H1 (cell line): ENCODE data around the gene CEP72. TPM values are rescaled to one million over a fixed set of nuclear protein-coding genes. Genes with fewer than 3 reads are reported as not detected.
A peak's percentile ranks its signal among the peaks of the same experiment; 100 is the strongest.

ENCODE experiments used
- BRCA1 ChIP-seq: IDR thresholded peaks from 2 replicates; pipeline ENCODE4 v1.6.1; 2012; ENCODE audit warnings: low read depth, low read length, improper control_type of control experiment
- CEBPB ChIP-seq: IDR thresholded peaks from 2 replicates; pipeline ENCODE4 v1.6.1; 2012; ENCODE audit warnings: low read depth, low read length
- CHD1 ChIP-seq: IDR thresholded peaks from 2 replicates; pipeline ENCODE4 v1.6.1; 2012; ENCODE audit warnings: low read depth, low read length, improper control_type of control experiment
- CHD2 ChIP-seq: IDR thresholded peaks from 2 replicates; pipeline ENCODE4 v1.6.1; 2012; ENCODE audit warnings: low read length, improper control_type of control experiment
- CREB1 ChIP-seq: IDR thresholded peaks from 2 replicates; pipeline ENCODE4 v1.6.1; 2012; ENCODE audit warnings: inconsistent platforms
- EP300 ChIP-seq, 2 experiments: IDR thresholded peaks; 1 replicate in 1 of 2; 2 replicates in 1 of 2; pipeline ENCODE4 v1.6.1; 2011 to 2012; ENCODE audit warnings: low read depth in 2 of 2, low read length in 2 of 2, mild to moderate bottlenecking in 2 of 2, borderline replicate concordance in 1 of 2, inconsistent platforms in 1 of 2, moderate library complexity in 1 of 2
- FOSL1 ChIP-seq: IDR thresholded peaks from 2 replicates; pipeline ENCODE4 v1.6.1; 2011; ENCODE audit warnings: mild to moderate bottlenecking, low read depth, low read length, moderate library complexity; ENCODE audit not compliant: insufficient read depth
- GABPA ChIP-seq: IDR thresholded peaks from 2 replicates; pipeline ENCODE4 v1.6.1; 2011; ENCODE audit warnings: mild to moderate bottlenecking, low read length, moderate library complexity, borderline replicate concordance; ENCODE audit not compliant: insufficient read depth
- KDM1A ChIP-seq: fragments of 200-600, 300-600 bp; sonication (generic); IDR thresholded peaks from 2 replicates; pipeline ENCODE4 v1.7.1; 2016; ENCODE audit warnings: mild to moderate bottlenecking, low read length, borderline replicate concordance
- MAX ChIP-seq: IDR thresholded peaks from 2 replicates; pipeline ENCODE4 v1.6.1; 2012; ENCODE audit warnings: inconsistent platforms
- POLR2AphosphoS5 ChIP-seq: IDR thresholded peaks from 2 replicates; pipeline ENCODE4 v1.6.1; 2011; ENCODE audit warnings: low read depth, low read length
- RAD21 ChIP-seq, 2 experiments: IDR thresholded peaks in 1 of 2; conservative IDR thresholded peaks in 1 of 2; 2 replicates each; pipeline ENCODE4 v1.6.1; 2011; ENCODE audit warnings: low read depth in 2 of 2, low read length in 2 of 2, improper control_type of control experiment in 1 of 2, inconsistent platforms in 1 of 2, mild to moderate bottlenecking in 1 of 2, moderate library complexity in 1 of 2
- RNF2 ChIP-seq: fragments of 200-900, 300-1000 bp; sonication (generic); IDR thresholded peaks from 2 replicates; pipeline ENCODE4 v1.7.1; 2016; ENCODE audit warnings: borderline replicate concordance, low read depth, mild to moderate bottlenecking, antibody characterized with exemption, low read length; ENCODE audit not compliant: poor library complexity, severe bottlenecking; ENCODE audit errors: missing control alignments
- SUZ12 ChIP-seq: fragments of 200-600 bp; sonication (generic); IDR thresholded peaks from 2 replicates; pipeline ENCODE4 v1.6.1; 2012; ENCODE audit warnings: mild to moderate bottlenecking, inconsistent platforms, low read length, moderate library complexity, mixed read lengths
- TBP ChIP-seq: IDR thresholded peaks from 2 replicates; pipeline ENCODE4 v1.6.1; 2011; ENCODE audit warnings: low read depth, low read length, improper control_type of control experiment
- USF2 ChIP-seq: IDR thresholded peaks from 2 replicates; pipeline ENCODE4 v1.6.1; 2011; ENCODE audit warnings: low read length, improper control_type of control experiment
- polyA plus RNA-seq, 7 experiments: library from polyadenylated mRNA; depleted of rRNA in 3 of 7; stranded (reverse) in 5 of 7; unstranded in 2 of 7; fragments of >200 nt in 5 of 7; fragments of 200-250 nt in 2 of 7; gene quantifications; 1 replicate in 5 of 7; 2 replicates in 1 of 7; 4 replicates in 1 of 7; pipeline versions ENCODE4 v1.2.1 to v1.2.3, GENCODE V29; 2011 to 2013; ENCODE audit warnings: missing spikeins in 2 of 7, mixed read lengths in 2 of 7
- total RNA-seq: library from RNA; stranded (reverse); fragmentation: NEBNext Ultra II Directional; extraction: Animal tissue kit (Norgen Biotek cat#: 25700); gene quantifications from 2 replicates; pipeline ENCODE4 v1.2.1, GENCODE V29; 2021

CEP72 gene
- total and polyA plus RNA-seq, 2 of the 8 experiments (the other 6 are each of a cell fraction or from before 2014, with no cell fraction given): 13.1 to 19.6 TPM

GRCh38 chr5:671459-672328 is 59.6 kb downstream of the CEP72 start (continued):
- peak; percentile 86 to 93 for TF ChIP-seq RAD21 (IDR thresholded peaks at IDR 0.05 in 1 of 2, conservative IDR thresholded peaks at IDR 0.05 in 1 of 2; ENCODE audit: low read depth in 2 of 2, low read length in 2 of 2)
- TF ChIP-seq POLR2AphosphoS5: no peak; the same call in 1 of the 2 replicates
- TF ChIP-seq KDM1A: no peak
- TF ChIP-seq SUZ12: no peak
- TF ChIP-seq CREB1: peak; percentile 34; the same call in 1 of the 2 replicates
- peak; percentile 36; the same call in 1 of the 2 replicates for TF ChIP-seq GABPA
- no peak for TF ChIP-seq MAX
- no peak for TF ChIP-seq CEBPB
- TF ChIP-seq CHD1: no peak
- no peak for TF ChIP-seq CHD2
- no peak for TF ChIP-seq RNF2
- no peak for TF ChIP-seq TBP
- no peak for TF ChIP-seq EP300 (IDR thresholded peaks at IDR 0.05; ENCODE audit: borderline replicate concordance in 1 of 2, low read depth in 2 of 2, low read length in 2 of 2)
- no peak for TF ChIP-seq FOSL1
- no peak for TF ChIP-seq BRCA1
- TF ChIP-seq USF2: no peak
